CD4-positive, alpha-beta T cell (primary cell): ENCODE measurements around the gene CFAP73. TPM values are rescaled to one million over a fixed set of nuclear protein-coding genes. Genes with fewer than 3 reads are reported as not detected.

ENCODE experiments used
- ATAC-seq: fragments of 200-7000 bp; cut with Tn5 transposase; one replicate; pipeline ENCODE4 v1.10.0; 2022; ENCODE audit warnings: mild to moderate bottlenecking; ENCODE audit not compliant: poor library complexity
- CTCF ChIA-PET: fragments of 350-600 bp; sonication (Branson Sonifier 250); formaldehyde crosslinking; loops from one replicate; lab custom pipeline; 2021; ENCODE audit warnings: antibody characterized with exemption, inconsistent platforms; lab: Charles Lee
- POLR2A ChIA-PET: fragments of 350-600 bp; sonication (Branson Sonifier 250); formaldehyde crosslinking; loops from one replicate; lab custom pipeline; 2021; ENCODE audit warnings: antibody characterized with exemption, inconsistent platforms; lab: Charles Lee
- DNase-seq, 14 experiments: peaks; one replicate each; pipeline ENCODE4 v3.0.0-alpha.2; 2013 to 2020; ENCODE audit warnings: mixed read lengths in 2 of 14
- H3K27ac ChIP-seq, 2 donors: one replicate each; pipeline versions ENCODE4 v1.5.1 to v1.7.0; 2013; ENCODE audit warnings: low read length in 2 of 2, low read depth in 1 of 2, mild to moderate bottlenecking in 1 of 2
- H3K27me3 ChIP-seq, 2 experiments: 1 replicate in 1 of 2; 2 replicates in 1 of 2; pipeline versions ENCODE4 v1.6.1 to v1.7.0; 2013; ENCODE audit warnings: low read length in 2 of 2, control low read depth in 1 of 2, mild to moderate bottlenecking in 1 of 2, moderate library complexity in 1 of 2; ENCODE audit not compliant: insufficient read depth in 2 of 2, control insufficient read depth in 1 of 2
- H3K36me3 ChIP-seq: one replicate; pipeline ENCODE4 v1.6.1; 2013; ENCODE audit warnings: low read length, control low read depth; ENCODE audit not compliant: insufficient read depth
- H3K4me1 ChIP-seq: one replicate; pipeline ENCODE4 v1.6.1; 2013; ENCODE audit warnings: low read length, control low read depth; ENCODE audit not compliant: insufficient read depth
- H3K4me3 ChIP-seq: one replicate; pipeline ENCODE4 v1.5.1; 2013; ENCODE audit warnings: mild to moderate bottlenecking, low read length, moderate library complexity
- H3K9me3 ChIP-seq, 2 experiments: 1 replicate in 1 of 2; 2 replicates in 1 of 2; pipeline versions ENCODE4 v1.6.1 to v1.7.0; 2013; ENCODE audit warnings: low read length in 2 of 2, mild to moderate bottlenecking in 2 of 2, control low read depth in 1 of 2, moderate library complexity in 1 of 2; ENCODE audit not compliant: control insufficient read depth in 1 of 2, insufficient read depth in 1 of 2
- H3K27ac Mint-ChIP-seq: one replicate; pipeline ENCODE4 v1.8.0; 2020; ENCODE audit warnings: mixed read lengths
- H3K27me3 Mint-ChIP-seq: one replicate; pipeline ENCODE4 v1.8.0; 2021; ENCODE audit warnings: mixed read lengths
- H3K36me3 Mint-ChIP-seq: one replicate; pipeline ENCODE4 v1.8.0; 2021; ENCODE audit warnings: low read depth, mixed read lengths
- H3K4me1 Mint-ChIP-seq: one replicate; pipeline ENCODE4 v1.8.0; 2021; ENCODE audit warnings: low read depth, mixed read lengths
- H3K4me3 Mint-ChIP-seq: one replicate; pipeline ENCODE4 v1.8.0; 2020; ENCODE audit warnings: mild to moderate bottlenecking, mixed read lengths
- H3K9me3 Mint-ChIP-seq: one replicate; pipeline ENCODE4 v1.8.0; 2020; ENCODE audit warnings: mixed read lengths
- intact Hi-C, 2 experiments: fragments of 100-400 bp; cut with DNase I in 1 of 2; cut with micrococcal nuclease in 1 of 2; formaldehyde crosslinking; loops; one replicate each; pipeline versions ENCODE4 v1.15.1 to v1.9.0; 2023 to 2025; cut with DNase I, micrococcal nuclease
- total RNA-seq, 174 experiments: library from RNA in 2 of 174; stranded (reverse) in 2 of 174; gene quantifications; one replicate each; pipeline ENCODE4 v1.2.3 and lab custom pipeline; 2021 to 2026
- TF ChIP-seq, protein P1 (sequence below): fragments of 200-600 bp; IDR thresholded peaks from one replicate; pipeline ENCODE4 v1.8.0; 2022; ENCODE audit warnings: antibody characterized with exemption, mild to moderate bottlenecking

CFAP73 gene
- total RNA-seq, 2 experiments from 2014 or later = 0.92 to 1.2 TPM

DNA sequence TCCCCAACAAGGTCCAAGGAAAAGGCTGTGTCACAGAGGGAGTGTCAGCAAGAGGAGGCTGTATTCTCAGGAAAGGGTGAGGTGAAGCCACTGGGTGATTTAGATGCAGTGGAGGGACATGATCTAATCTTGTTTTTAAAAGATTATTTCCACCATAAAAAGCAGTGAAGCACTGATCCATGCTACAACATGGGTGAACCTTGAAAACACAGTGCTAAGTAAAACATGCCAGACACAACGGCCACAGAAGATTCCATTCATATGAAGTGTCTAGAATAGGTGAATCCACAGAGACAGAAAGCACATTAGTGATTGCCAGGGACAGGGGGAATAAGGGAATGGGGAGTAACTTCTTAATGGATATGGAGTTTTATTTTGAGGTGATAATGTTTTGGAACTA lies 48.8 kb downstream of the CFAP73 start:
- no peak overlapping the region for H3K4me3 Mint-ChIP-seq

DNA sequence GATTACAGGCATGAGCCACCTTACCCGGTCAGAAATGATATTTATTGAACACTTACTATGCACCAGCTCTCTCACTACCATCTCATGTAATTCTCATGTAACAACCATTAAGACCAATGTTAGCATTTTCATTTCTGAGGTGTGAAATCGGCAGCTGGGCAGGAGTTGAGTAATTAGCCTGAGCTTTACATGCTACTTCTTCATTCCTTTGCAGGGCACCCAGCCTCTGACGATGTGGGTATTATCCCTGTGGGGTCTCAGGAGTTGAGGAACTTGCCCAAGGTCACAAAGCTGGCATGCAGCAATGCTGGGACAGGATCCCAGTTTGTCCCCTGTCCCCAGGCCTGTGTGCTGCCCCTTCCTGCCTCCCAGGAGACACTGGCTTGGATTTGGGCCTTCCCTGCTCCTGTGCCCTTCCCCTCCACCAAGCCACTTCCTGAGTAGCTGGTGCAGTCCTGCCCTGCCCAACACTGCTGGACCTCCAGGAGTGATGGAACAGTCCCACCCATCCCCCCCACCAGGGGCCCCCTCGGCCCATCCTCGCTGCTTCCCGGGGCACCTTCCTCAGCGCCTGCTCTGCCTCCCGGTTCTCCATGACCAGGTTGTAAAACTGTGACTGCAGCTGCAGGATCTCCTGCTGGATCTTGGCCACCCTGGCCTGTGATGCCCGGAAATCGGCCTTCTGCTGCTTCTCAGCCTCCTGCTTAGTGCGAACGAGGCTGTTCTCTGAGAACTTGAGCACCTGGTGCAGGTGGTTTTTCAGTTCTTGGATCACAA lies 50.7 kb downstream of the CFAP73 start:
- Histone ChIP-seq H3K27ac (no peak overlapping the region), H3K27me3 (no peaks in the 10 kb centered on the region), H3K36me3 (no peaks in the 10 kb centered on the region), H3K4me1 (peaks cover 6% of the 10 kb centered on the region), H3K4me3 (no peak overlapping the region), H3K9me3 (peaks cover 0 to 4% of the 10 kb centered on the region in 2 experiments)
- Mint-ChIP-seq H3K4me3 (no peak overlapping the region), H3K4me1 (no peaks in the 10 kb centered on the region), H3K27me3 (no peaks in the 10 kb centered on the region), H3K9me3 (no peaks in the 10 kb centered on the region), H3K36me3 (no peaks in the 10 kb centered on the region), H3K27ac (no peak overlapping the region)
- ATAC-seq (no peak), DNase-seq (no peak)
- ChIA-PET POLR2A (interaction anchor here (1.2 kb wide), 1 partner anchor 15 kb away, joined by 3 read pairs; the partner anchor contains the start of gene DDX54), CTCF (no interaction called here)
- TF ChIP-seq, protein P1, sequence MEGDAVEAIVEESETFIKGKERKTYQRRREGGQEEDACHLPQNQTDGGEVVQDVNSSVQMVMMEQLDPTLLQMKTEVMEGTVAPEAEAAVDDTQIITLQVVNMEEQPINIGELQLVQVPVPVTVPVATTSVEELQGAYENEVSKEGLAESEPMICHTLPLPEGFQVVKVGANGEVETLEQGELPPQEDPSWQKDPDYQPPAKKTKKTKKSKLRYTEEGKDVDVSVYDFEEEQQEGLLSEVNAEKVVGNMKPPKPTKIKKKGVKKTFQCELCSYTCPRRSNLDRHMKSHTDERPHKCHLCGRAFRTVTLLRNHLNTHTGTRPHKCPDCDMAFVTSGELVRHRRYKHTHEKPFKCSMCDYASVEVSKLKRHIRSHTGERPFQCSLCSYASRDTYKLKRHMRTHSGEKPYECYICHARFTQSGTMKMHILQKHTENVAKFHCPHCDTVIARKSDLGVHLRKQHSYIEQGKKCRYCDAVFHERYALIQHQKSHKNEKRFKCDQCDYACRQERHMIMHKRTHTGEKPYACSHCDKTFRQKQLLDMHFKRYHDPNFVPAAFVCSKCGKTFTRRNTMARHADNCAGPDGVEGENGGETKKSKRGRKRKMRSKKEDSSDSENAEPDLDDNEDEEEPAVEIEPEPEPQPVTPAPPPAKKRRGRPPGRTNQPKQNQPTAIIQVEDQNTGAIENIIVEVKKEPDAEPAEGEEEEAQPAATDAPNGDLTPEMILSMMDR = no peak
- intact Hi-C loops = no loop called here

More for the DNA sequence above, 48.8 kb downstream of the CFAP73 start:
- ChIA-PET POLR2A (no interaction called here), CTCF (no interaction called here)
- no peak overlapping the region for H3K4me3 ChIP-seq
- no peaks in the 10 kb centered on the region for H3K4me1 Mint-ChIP-seq
- no peaks in the 10 kb centered on the region for H3K27me3 Mint-ChIP-seq
- H3K27me3 ChIP-seq = no peaks in the 10 kb centered on the region
- peaks cover 6% of the 10 kb centered on the region for H3K4me1 ChIP-seq
- TF ChIP-seq, protein P1 = no peak
- no peak overlapping the region for H3K27ac ChIP-seq
- H3K9me3 Mint-ChIP-seq = no peaks in the 10 kb centered on the region
- no peak overlapping the region for H3K27ac Mint-ChIP-seq
- ATAC-seq = no peak
- H3K36me3 Mint-ChIP-seq = peaks cover 6% of the 10 kb centered on the region
- DNase-seq = no peak
- intact Hi-C loops = loop anchor here (5.0 to 10.0 kb wide), 4 partner anchors 34 to 714 kb away; partner anchors contain the start of gene SDSL (in 1 of the 2)
- peaks cover 0 to 4% of the 10 kb centered on the region in 2 experiments for H3K9me3 ChIP-seq
- H3K36me3 ChIP-seq = no peaks in the 10 kb centered on the region

GRCh38 chr12:113201187-113202177 lies 52.0 kb downstream of the CFAP73 start:
- Mint-ChIP-seq H3K36me3 (no peaks in the 10 kb centered on the region), H3K27me3 (no peaks in the 10 kb centered on the region), H3K4me1 (no peaks in the 10 kb centered on the region), H3K27ac (no peak overlapping the region), H3K9me3 (no peaks in the 10 kb centered on the region), H3K4me3 (no peak overlapping the region)
- DNase-seq (no peak), ATAC-seq (no peak)
- Histone ChIP-seq H3K4me3 (no peak overlapping the region), H3K27me3 (no peaks in the 10 kb centered on the region), H3K4me1 (peaks cover 6% of the 10 kb centered on the region), H3K36me3 (no peaks in the 10 kb centered on the region), H3K9me3 (peaks cover 0 to 4% of the 10 kb centered on the region in 2 experiments), H3K27ac (no peak overlapping the region)
- ChIA-PET CTCF (no interaction called here), POLR2A (interaction anchor here (0.6 kb wide), 1 partner anchor 16 kb away, joined by 3 read pairs; the partner anchor contains the start of gene DDX54)
- TF ChIP-seq, protein P1 = no peak
- intact Hi-C loops = no loop called here
